ENCODE results near the gene HSD11B1.

Gene HSD11B1

DNA sequence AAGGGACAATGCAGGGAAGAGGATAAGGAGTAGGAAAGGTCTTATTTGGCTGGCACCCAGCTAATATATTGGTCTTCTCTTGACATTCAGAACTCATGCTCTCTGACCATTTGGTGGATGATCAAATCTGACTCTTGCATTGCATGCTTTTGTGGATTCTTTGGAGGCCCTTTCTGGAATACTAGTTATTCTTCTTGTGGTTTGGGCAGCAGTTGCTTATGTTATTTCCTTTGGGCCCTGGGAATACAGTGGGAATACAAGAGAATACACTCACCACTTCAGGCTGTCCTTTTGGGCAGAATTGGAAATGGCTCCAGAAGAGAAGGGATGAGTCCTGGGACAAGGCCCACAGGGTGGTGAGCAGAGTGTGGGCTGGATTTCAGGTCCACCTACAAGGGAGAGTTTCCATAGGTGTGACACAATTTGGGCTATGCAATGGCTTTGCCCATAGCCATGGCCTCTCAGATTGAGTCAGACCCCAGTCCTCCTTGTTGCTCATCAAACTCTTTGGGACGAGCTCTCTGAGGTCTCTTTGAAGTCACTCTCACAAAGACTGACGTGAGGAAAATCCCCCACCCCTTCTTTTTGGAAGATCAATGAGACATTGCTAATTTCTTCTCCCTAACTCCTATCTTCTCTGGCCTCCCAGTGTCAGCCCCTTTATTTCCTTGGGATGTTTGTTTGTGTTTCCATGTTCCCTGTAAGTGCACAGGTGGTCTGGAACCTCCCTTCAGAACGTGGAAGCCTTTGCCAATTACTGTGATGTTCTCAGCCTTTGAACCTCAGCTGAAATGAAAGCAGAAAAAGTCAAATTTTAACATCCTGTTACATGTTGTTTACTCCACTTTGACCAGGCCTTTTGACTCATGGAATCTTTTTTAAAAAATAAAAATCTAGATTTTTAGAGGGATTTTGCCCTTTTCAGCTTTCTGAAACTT, 19.4 kb downstream of the HSD11B1 start:
- Histone ChIP-seq H3K9ac (ENCODE audit: insufficient read length) (no peak overlapping the region), H3K4me3 (no peak overlapping the region), H3K27ac (no peak overlapping the region), H3K9me3 (ENCODE audit: low read depth, low read length) (no peaks in the 10 kb centered on the region), H3K36me3 (ENCODE audit: insufficient read depth, low read length) (no peaks in the 10 kb centered on the region)
- TF ChIP-seq EZH2 (IDR thresholded peaks at IDR 0.05) (no peak), POLR2AphosphoS5 (IDR thresholded peaks at IDR 0.05; ENCODE audit: borderline replicate concordance, low read depth, low read length) (no peak), FOXP2 (optimal IDR thresholded peaks at IDR 0.05; ENCODE audit: control extremely low read depth, extremely low read length, insufficient read depth) (no peak)
- no peak for DNase-seq (ENCODE audit: low read depth, low spot score)

GRCh38 chr1:209727286-209727685, 22.6 kb downstream of the HSD11B1 start:
- DNase-seq (ENCODE audit: low read depth, low spot score) = no peak
- Histone ChIP-seq H3K9ac (ENCODE audit: insufficient read length) (no peak overlapping the region), H3K36me3 (ENCODE audit: insufficient read depth, low read length) (no peaks in the 10 kb centered on the region), H3K27ac (no peak overlapping the region), H3K4me3 (no peak overlapping the region), H3K9me3 (ENCODE audit: low read depth, low read length) (no peaks in the 10 kb centered on the region)
- TF ChIP-seq POLR2AphosphoS5 (IDR thresholded peaks at IDR 0.05; ENCODE audit: borderline replicate concordance, low read depth, low read length) (no peak), FOXP2 (optimal IDR thresholded peaks at IDR 0.05; ENCODE audit: control extremely low read depth, extremely low read length, insufficient read depth) (no peak), EZH2 (IDR thresholded peaks at IDR 0.05) (no peak)

- Histone ChIP-seq H3K36me3 (ENCODE audit: insufficient read depth, low read length) (no peaks in the 10 kb centered on the region), H3K27ac (no peak overlapping the region), H3K4me3 (no peak overlapping the region), H3K9me3 (ENCODE audit: low read depth, low read length) (no peaks in the 10 kb centered on the region), H3K9ac (ENCODE audit: insufficient read length) (no peak overlapping the region)
- no peak for DNase-seq (ENCODE audit: low read depth, low spot score)
- TF ChIP-seq FOXP2 (optimal IDR thresholded peaks at IDR 0.05; ENCODE audit: control extremely low read depth, extremely low read length, insufficient read depth) (no peak), EZH2 (IDR thresholded peaks at IDR 0.05) (no peak), POLR2AphosphoS5 (IDR thresholded peaks at IDR 0.05; ENCODE audit: borderline replicate concordance, low read depth, low read length) (no peak)
These were observed 23.1 kb downstream of the HSD11B1 start for GRCh38 chr1:209727785-209728184.

DNA sequence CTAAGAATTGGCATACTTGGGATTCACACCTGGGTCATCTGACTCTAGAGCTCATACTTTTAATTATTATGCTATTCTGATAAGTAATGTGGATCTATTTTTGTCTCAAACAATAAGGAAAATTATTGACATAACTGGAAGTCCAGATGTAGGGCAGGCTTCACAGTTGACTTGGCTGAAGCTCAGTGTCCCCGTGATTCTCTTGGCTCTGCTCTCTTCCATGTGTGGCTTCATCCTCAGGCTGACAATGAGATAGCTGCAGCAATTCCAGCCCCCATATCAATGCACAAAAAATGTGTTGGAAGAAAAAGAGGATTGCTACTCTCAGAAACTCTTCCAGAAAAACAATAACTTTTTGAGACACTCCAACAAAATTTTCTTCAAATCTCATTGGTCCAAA, 23.8 kb downstream of the HSD11B1 start:
- no peak overlapping the region for H3K9ac ChIP-seq (ENCODE audit: insufficient read length)
- no peak overlapping the region for H3K27ac ChIP-seq
- H3K36me3 ChIP-seq (ENCODE audit: insufficient read depth, low read length) = no peaks in the 10 kb centered on the region
- TF ChIP-seq EZH2 (IDR thresholded peaks at IDR 0.05) (no peak), FOXP2 (optimal IDR thresholded peaks at IDR 0.05; ENCODE audit: control extremely low read depth, extremely low read length, insufficient read depth) (no peak), POLR2AphosphoS5 (IDR thresholded peaks at IDR 0.05; ENCODE audit: borderline replicate concordance, low read depth, low read length) (no peak)
- DNase-seq (ENCODE audit: low read depth, low spot score) = no peak
- no peak overlapping the region for H3K4me3 ChIP-seq
- H3K9me3 ChIP-seq (ENCODE audit: low read depth, low read length) = no peaks in the 10 kb centered on the region

GRCh38 chr1:209729436-209729835, 24.8 kb downstream of the HSD11B1 start:
- no peaks in the 10 kb centered on the region for H3K36me3 ChIP-seq (ENCODE audit: insufficient read depth, low read length)
- TF ChIP-seq POLR2AphosphoS5 (IDR thresholded peaks at IDR 0.05; ENCODE audit: borderline replicate concordance, low read depth, low read length) (no peak), EZH2 (IDR thresholded peaks at IDR 0.05) (no peak), FOXP2 (optimal IDR thresholded peaks at IDR 0.05; ENCODE audit: control extremely low read depth, extremely low read length, insufficient read depth) (no peak)
- DNase-seq (ENCODE audit: low read depth, low spot score) = no peak
- H3K9me3 ChIP-seq (ENCODE audit: low read depth, low read length) = no peaks in the 10 kb centered on the region
- no peak overlapping the region for H3K27ac ChIP-seq
- no peak overlapping the region for H3K4me3 ChIP-seq
- H3K9ac ChIP-seq (ENCODE audit: insufficient read length) = no peak overlapping the region

DNA sequence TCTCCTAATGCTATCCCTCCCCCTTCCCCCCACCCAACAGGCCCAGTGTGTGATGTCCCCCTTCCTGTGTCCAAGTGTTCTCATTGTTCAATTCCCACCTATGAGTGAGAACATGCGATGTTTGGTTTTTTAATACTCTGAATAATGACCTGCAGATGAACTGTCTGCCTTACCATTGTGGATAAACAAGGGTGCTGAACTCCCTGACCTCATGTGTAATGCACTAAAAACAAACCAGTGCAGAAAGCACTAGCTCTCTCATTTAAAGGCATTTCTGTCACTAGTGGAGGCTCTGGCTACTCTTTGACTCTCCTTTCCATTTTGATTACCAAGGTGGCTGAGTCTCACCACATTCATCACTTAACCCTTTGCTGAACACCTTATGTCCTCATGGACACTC, 28.1 kb downstream of the HSD11B1 start:
- H3K27ac ChIP-seq = no peak overlapping the region
- H3K9ac ChIP-seq (ENCODE audit: insufficient read length) = no peak overlapping the region
- no peak overlapping the region for H3K4me3 ChIP-seq
- TF ChIP-seq EZH2 (IDR thresholded peaks at IDR 0.05) = no peak
- no peak for TF ChIP-seq POLR2AphosphoS5 (IDR thresholded peaks at IDR 0.05; ENCODE audit: borderline replicate concordance, low read depth, low read length)
- TF ChIP-seq FOXP2 (optimal IDR thresholded peaks at IDR 0.05; ENCODE audit: control extremely low read depth, extremely low read length, insufficient read depth) = no peak
- no peak for DNase-seq (ENCODE audit: low read depth, low spot score)
- H3K36me3 ChIP-seq (ENCODE audit: insufficient read depth, low read length) = no peaks in the 10 kb centered on the region
- no peaks in the 10 kb centered on the region for H3K9me3 ChIP-seq (ENCODE audit: low read depth, low read length)

GRCh38 chr1:209733409-209734192, 29.0 kb downstream of the HSD11B1 start:
- Histone ChIP-seq H3K9ac (ENCODE audit: insufficient read length) (no peak overlapping the region), H3K36me3 (ENCODE audit: insufficient read depth, low read length) (no peaks in the 10 kb centered on the region), H3K27ac (no peak overlapping the region), H3K4me3 (no peak overlapping the region), H3K9me3 (ENCODE audit: low read depth, low read length) (no peaks in the 10 kb centered on the region)
- TF ChIP-seq EZH2 (IDR thresholded peaks at IDR 0.05) (no peak), POLR2AphosphoS5 (IDR thresholded peaks at IDR 0.05; ENCODE audit: borderline replicate concordance, low read depth, low read length) (no peak), FOXP2 (optimal IDR thresholded peaks at IDR 0.05; ENCODE audit: control extremely low read depth, extremely low read length, insufficient read depth) (no peak)
- no peak for DNase-seq (ENCODE audit: low read depth, low spot score)

DNA sequence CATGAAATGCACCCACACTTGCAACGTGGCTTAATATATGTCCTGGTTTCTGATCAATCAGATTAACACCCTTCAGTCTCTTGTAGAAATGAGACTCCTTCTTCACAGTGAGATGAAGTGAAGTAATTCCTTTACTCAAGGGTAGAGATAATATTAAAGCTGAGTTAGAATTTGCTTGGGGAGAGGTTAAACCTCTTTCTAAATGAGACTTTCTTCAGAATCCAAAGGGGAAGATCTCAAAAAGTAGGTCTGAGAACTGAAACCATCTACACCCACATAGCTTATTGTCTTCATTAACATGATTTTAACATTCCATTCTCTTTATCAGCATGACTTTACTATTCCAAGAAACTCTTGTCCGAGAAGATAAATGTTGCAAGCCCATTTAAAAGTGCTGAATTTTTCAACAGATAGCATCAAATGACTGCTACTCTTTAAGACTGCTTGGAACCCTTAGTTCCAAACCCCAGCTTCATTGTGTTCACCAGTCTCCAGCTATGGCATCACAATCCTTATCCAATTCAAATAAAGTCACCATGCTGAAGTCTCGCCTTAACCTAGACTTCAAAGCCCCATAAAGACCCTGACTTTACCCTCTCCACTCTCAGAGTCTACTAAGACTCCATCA, 32.0 kb downstream of the HSD11B1 start:
- TF ChIP-seq EZH2 (IDR thresholded peaks at IDR 0.05) (no peak), POLR2AphosphoS5 (IDR thresholded peaks at IDR 0.05; ENCODE audit: borderline replicate concordance, low read depth, low read length) (no peak), FOXP2 (optimal IDR thresholded peaks at IDR 0.05; ENCODE audit: control extremely low read depth, extremely low read length, insufficient read depth) (no peak)
- no peaks in the 10 kb centered on the region for H3K9me3 ChIP-seq (ENCODE audit: low read depth, low read length)
- no peak for DNase-seq (ENCODE audit: low read depth, low spot score)
- no peak overlapping the region for H3K27ac ChIP-seq
- no peak overlapping the region for H3K4me3 ChIP-seq
- no peak overlapping the region for H3K9ac ChIP-seq (ENCODE audit: insufficient read length)
- no peaks in the 10 kb centered on the region for H3K36me3 ChIP-seq (ENCODE audit: insufficient read depth, low read length)

All from SK-N-MC (cell line).